Effector memory CD4-positive, alpha-beta T cell (primary cell): ENCODE measurements around the gene CDKN2D.
A peak's percentile ranks its signal among the peaks of the same experiment; 100 is the strongest.

ENCODE experiments used
- DNase-seq, 3 donors: peaks; one replicate each; pipeline ENCODE4 v3.0.0-alpha.2; 2020
- H3K27ac ChIP-seq: 2 replicates; pipeline ENCODE4 v1.7.0; 2013; ENCODE audit warnings: mild to moderate bottlenecking, low read length, moderate library complexity; ENCODE audit not compliant: insufficient read depth, poor library complexity, severe bottlenecking
- H3K27me3 ChIP-seq: replicated peaks from 2 replicates; pipeline ENCODE4 v1.7.0; 2013; ENCODE audit warnings: mild to moderate bottlenecking, low read length; ENCODE audit not compliant: insufficient read depth, control insufficient read depth, poor library complexity, severe bottlenecking
- H3K36me3 ChIP-seq: 2 replicates; pipeline ENCODE4 v1.7.0; 2013; ENCODE audit warnings: mild to moderate bottlenecking, low read length, moderate library complexity; ENCODE audit not compliant: control insufficient read depth, insufficient read depth
- H3K4me1 ChIP-seq: 2 replicates; pipeline ENCODE4 v1.7.0; 2013; ENCODE audit warnings: low read length, mild to moderate bottlenecking; ENCODE audit not compliant: control insufficient read depth, insufficient read depth, poor library complexity, severe bottlenecking
- H3K4me3 ChIP-seq: 2 replicates; pipeline ENCODE4 v1.7.0; 2013; ENCODE audit warnings: low read length, low read depth, mild to moderate bottlenecking; ENCODE audit not compliant: insufficient read depth, poor library complexity, severe bottlenecking
- H3K9me3 ChIP-seq: 2 replicates; pipeline ENCODE4 v1.7.0; 2013; ENCODE audit warnings: mild to moderate bottlenecking, low read length, moderate library complexity; ENCODE audit not compliant: control insufficient read depth

CDKN2D gene

GRCh38 chr19:10525636-10526035 lies 43.1 kb downstream of the CDKN2D start:
- H3K9me3 ChIP-seq: no peaks in the 10 kb centered on the region
- no peak overlapping the region for H3K27ac ChIP-seq
- H3K27me3 ChIP-seq: no peaks in the 10 kb centered on the region
- H3K36me3 ChIP-seq: no peaks in the 10 kb centered on the region
- DNase-seq: no peak
- H3K4me3 ChIP-seq: no peak overlapping the region
- no peaks in the 10 kb centered on the region for H3K4me1 ChIP-seq

- H3K4me1 ChIP-seq: peaks cover 8% of the 10 kb centered on the region
- H3K4me3 ChIP-seq: no peak overlapping the region
- no peaks in the 10 kb centered on the region for H3K9me3 ChIP-seq
- H3K27ac ChIP-seq: no peak overlapping the region
- no peaks in the 10 kb centered on the region for H3K36me3 ChIP-seq
- H3K27me3 ChIP-seq: peaks cover 11% of the 10 kb centered on the region
- DNase-seq: peak in 1 of 3 donors; percentile 32
Measured at GRCh38 chr19:10523135-10523636, 45.6 kb downstream of the CDKN2D start.

DNA sequence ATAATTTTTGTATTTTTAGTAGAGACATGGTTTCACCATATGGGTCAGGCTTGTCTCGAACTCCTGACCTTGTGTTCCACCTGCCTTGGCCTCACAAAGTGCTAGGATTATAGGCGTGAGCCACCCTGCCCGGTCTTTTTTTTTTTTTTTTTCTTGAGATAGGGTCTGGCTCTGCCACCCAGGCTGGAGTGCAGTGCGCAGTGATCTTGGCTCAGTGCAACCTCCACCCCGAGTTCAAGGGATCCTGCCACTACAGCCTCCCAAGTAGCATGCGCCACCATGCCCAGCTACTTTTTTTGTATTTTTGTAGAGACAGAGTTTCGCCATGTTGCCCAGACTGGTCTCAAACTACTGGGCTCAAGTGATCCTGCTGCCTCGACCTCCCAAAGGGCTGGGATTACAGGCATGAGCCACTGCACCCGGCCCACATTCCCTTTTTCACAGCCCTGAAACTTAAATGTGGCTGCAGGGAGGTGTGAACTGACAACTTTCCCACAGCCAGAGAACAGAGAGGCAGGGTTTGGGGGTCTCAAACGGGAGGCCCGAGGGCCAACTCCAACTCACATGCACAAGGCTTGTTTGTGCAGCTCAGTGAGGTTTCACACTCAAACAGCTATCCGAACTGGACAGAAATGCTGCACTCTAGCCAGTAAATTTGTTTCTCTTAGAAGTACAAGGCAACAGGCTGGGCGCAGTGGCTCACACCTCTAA lies 47.2 kb downstream of the CDKN2D start:
- Histone ChIP-seq H3K4me1 (peaks cover 21% of the 10 kb centered on the region), H3K27ac (no peak overlapping the region), H3K36me3 (no peaks in the 10 kb centered on the region), H3K4me3 (no peak overlapping the region), H3K9me3 (no peaks in the 10 kb centered on the region), H3K27me3 (peaks cover 26% of the 10 kb centered on the region)
- DNase-seq: no peak

- DNase-seq: no peak
- H3K27ac ChIP-seq: no peak overlapping the region
Measured at GRCh38 chr19:10520652-10521318, 48.0 kb downstream of the CDKN2D start.

GRCh38 chr19:10519421-10519820 lies 49.4 kb downstream of the CDKN2D start:
- peaks cover 36% of the 10 kb centered on the region for H3K27me3 ChIP-seq
- no peaks in the 10 kb centered on the region for H3K36me3 ChIP-seq
- no peak overlapping the region for H3K4me3 ChIP-seq
- DNase-seq: no peak
- H3K9me3 ChIP-seq: no peaks in the 10 kb centered on the region
- peaks cover 24% of the 10 kb centered on the region for H3K4me1 ChIP-seq
- no peak overlapping the region for H3K27ac ChIP-seq

More at GRCh38 chr19:10520652-10521318, 48.0 kb downstream of the CDKN2D start:
- Histone ChIP-seq H3K27me3 (peaks cover 28% of the 10 kb centered on the region), H3K4me1 (peaks cover 21% of the 10 kb centered on the region), H3K4me3 (no peak overlapping the region), H3K36me3 (no peaks in the 10 kb centered on the region), H3K9me3 (no peaks in the 10 kb centered on the region)

DNA sequence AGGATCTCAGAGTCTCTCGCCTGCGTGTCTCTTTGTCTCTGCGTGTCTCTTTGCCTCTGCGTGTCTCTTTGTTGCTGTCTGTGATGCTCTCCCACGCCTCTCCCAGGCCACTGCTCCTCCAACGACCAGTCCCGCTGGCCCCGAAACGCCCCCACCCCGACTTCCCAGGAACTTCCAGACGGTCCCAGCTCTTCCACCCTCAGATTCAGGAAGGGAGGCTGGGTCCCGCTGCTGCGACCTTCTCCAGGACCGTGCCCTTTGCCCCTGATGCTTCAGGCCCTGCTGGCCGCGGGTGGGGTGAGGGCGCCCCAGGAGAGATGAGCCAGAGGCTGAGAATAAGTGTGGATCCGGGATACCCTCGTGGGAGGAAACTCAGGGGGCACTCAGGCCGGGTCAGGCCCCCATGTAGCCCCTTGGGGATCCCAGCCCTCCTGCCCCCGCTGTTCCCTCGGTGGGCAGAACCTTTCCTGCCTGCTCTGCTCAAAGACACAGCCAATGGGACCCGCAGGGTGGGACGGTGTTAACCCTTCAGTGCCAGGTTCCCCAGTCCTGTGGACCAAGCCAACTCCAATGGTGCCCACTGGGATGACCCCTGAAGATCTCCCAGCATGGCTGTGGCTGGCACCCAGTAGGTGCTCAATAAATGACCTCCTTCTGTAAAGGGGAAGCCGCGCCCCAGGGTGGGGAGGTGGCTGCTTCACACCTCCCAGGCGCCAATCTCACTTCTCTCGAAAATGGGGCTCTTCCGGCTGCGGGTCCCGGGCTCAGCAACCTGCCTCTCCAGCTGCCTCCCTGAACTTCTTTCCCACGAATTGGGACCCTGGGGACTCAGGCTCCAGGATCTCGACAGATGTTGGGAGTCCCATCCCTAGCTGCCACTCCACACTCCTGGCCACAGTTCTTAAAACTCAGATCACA lies 50.1 kb downstream of the CDKN2D start:
- no peak for DNase-seq
- Histone ChIP-seq H3K4me1 (peaks cover 31% of the 10 kb centered on the region), H3K36me3 (no peaks in the 10 kb centered on the region), H3K27ac (no peak overlapping the region), H3K9me3 (no peaks in the 10 kb centered on the region), H3K27me3 (peaks cover 43% of the 10 kb centered on the region), H3K4me3 (no peak overlapping the region)

DNA sequence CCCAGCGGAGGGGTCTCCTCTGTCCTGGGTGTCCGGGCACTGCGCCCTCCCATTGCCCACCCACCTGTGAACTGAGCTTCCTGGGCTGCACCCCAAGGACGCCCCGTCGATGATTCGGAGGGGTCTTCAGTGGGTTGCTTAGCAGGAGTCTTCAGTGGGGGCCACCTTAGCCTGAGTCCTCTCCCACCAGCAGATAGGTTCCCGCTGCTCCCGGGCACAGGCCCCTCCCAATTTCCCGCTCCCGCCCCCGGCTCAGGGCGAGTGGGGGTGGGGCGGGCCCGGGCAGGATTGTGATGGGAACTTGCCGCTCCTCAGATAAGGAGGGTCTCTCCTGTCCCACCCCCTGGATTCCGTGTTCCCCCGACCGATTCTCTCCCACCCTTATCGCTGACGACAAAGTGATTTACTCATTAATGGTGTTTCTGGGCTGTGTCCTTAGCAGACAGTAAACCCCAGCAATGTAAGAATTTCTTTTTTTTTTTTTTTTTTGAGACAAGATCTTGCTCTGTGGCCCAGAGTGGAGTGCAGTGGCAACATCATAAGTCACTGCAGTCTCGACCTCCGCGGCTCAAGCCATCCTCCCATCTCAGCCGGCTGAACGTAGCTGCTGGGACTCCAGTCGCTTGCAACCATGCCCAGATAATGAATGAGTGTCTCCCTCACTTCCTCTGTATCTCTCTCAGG lies 50.9 kb downstream of the CDKN2D start:
- no peak overlapping the region for H3K27ac ChIP-seq
- no peaks in the 10 kb centered on the region for H3K9me3 ChIP-seq
- H3K4me3 ChIP-seq: peak overlapping the region; percentile 33
- no peaks in the 10 kb centered on the region for H3K36me3 ChIP-seq
- peaks cover 51% of the 10 kb centered on the region for H3K27me3 ChIP-seq
- H3K4me1 ChIP-seq: peaks cover 31% of the 10 kb centered on the region
- DNase-seq: peak in 1 of 3 donors; percentile 30

DNA sequence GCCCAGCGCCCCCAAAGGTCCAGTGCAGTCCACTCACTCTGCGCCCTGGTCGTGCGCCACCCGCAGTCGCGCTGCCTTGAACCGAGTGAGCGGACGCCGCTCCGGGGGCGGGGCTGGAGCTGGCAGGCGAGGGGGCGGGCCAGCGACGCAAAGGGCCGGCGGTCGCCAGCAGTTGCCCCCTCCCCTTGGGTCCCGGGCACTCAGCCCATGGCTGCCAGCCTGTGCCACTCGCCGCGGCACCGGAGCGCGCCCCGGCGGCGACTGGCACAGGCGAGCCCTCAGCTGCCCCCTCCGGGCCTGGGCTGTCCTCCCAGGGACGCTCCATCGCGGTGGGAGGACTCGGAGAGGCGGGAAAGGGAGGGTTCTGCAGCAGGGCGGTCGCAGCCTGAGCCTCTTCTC lies 51.4 kb downstream of the CDKN2D start, which contains the start of gene S1PR5:
TSS of gene S1PR5 (minus strand) at position 87 of the 399 bp plus-strand sequence. CDS start 2,436 bp downstream, outside the sequence.
- peaks cover 31% of the 10 kb centered on the region for H3K4me1 ChIP-seq
- no peaks in the 10 kb centered on the region for H3K9me3 ChIP-seq
- DNase-seq: no peak
- H3K4me3 ChIP-seq: peak within 1 kb of the TSS; percentile 33
- no peaks in the 10 kb centered on the region for H3K36me3 ChIP-seq
- peaks cover 55% of the 10 kb centered on the region for H3K27me3 ChIP-seq
- no peak within 1 kb of the TSS for H3K27ac ChIP-seq

DNA sequence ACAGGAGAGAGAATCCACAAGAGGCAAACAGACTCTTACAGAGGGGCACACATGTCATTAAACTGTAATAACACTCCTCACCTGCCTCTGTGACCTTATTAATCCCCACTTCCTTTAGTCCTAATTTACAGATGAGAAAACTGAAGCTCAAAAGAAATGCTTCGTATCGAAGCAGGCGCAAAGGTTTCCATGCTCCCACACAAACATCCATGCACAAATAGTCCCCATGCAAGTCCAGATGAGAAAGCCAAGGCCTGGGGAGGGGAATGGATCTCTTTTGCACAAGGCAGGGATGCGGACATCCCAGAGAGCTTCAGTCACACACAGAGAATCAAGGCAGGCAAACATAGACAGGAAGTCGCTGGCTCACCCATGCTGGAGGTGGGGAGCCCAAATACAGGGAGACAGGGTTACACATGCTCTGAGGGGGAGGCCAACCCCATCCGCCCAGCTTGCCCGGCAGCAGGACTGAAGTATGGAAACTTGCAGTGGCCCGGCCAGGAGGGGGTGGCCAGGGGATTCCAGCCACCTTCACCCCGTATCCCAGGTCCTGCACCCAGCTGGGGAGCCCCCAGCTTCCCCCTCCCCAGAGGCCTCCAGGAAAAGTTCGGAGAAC lies 52.0 kb downstream of the CDKN2D start:
- peaks cover 31% of the 10 kb centered on the region for H3K4me1 ChIP-seq
- DNase-seq: no peak
- peak overlapping the region; percentile 33 for H3K4me3 ChIP-seq
- no peaks in the 10 kb centered on the region for H3K36me3 ChIP-seq
- no peaks in the 10 kb centered on the region for H3K9me3 ChIP-seq
- peaks cover 55% of the 10 kb centered on the region for H3K27me3 ChIP-seq
- H3K27ac ChIP-seq: no peak overlapping the region
